Measurements from ENCODE around the gene ELOB.

DNA sequence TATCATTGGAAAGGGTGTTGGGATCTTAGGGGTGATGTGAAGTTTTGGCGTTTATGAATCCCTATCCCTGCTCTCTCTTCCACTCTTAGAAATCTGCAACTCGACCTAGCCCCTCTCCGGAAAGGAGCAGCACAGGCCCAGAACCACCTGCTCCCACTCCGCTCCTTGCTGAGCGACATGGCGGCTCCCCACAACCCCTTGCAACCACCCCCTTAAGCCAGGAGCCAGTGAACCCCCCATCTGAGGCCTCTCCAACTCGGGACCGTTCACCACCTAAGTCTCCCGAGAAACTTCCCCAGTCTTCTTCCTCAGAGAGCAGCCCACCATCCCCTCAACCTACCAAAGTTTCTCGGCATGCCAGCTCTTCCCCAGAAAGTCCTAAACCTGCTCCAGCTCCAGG lies 15.6 kb downstream of the ELOB start:
- no peak for TF ChIP-seq TAF1 (IDR thresholded peaks at IDR 0.05; ENCODE audit: borderline replicate concordance, insufficient read depth, low read length)
- no peak for TF ChIP-seq FOXP2 (optimal IDR thresholded peaks at IDR 0.05; ENCODE audit: borderline replicate concordance, extremely low read depth, extremely low read length, insufficient read depth)
- no peak for TF ChIP-seq POLR2AphosphoS5 (IDR thresholded peaks at IDR 0.05; ENCODE audit: low read depth, low read length)
